ENCODE results near the gene PRPF8. TPM values are rescaled to one million over a fixed set of nuclear protein-coding genes. Genes with fewer than 3 reads are reported as not detected.

Gene PRPF8
- total and polyA plus RNA-seq, 2 of the 13 experiments (the other 11 are each of a cell fraction or from before 2014, with no cell fraction given) = 112 to 179 TPM

- TF ChIP-seq ZBTB1 (CRISPR knock-in tag; IDR thresholded peaks at IDR 0.05; ENCODE audit: borderline replicate concordance) (no peak), ZNF607 (CRISPR knock-in tag; IDR thresholded peaks at IDR 0.05; ENCODE audit: borderline replicate concordance) (no peak; the same call in 1 of the 2 replicates), ATF4 (CRISPR knock-in tag; IDR thresholded peaks at IDR 0.05) (no peak), NCOR1 (IDR thresholded peaks at IDR 0.05; ENCODE audit: borderline replicate concordance, low read length) (peak; percentile 82), RAD21 (CRISPR knock-in tag; IDR thresholded peaks at IDR 0.05) (no peak), ZNF263 (CRISPR knock-in tag; IDR thresholded peaks at IDR 0.05) (no peak), ZNF30 (CRISPR knock-in tag; IDR thresholded peaks at IDR 0.05) (no peak), POGK (CRISPR knock-in tag; conservative IDR thresholded peaks at IDR 0.05) (no peak), ZNF10 (CRISPR knock-in tag; IDR thresholded peaks at IDR 0.05; ENCODE audit: borderline replicate concordance, low read depth) (no peak), MAZ (IDR thresholded peaks at IDR 0.05; ENCODE audit: borderline replicate concordance, low read depth, low read length) (peak; percentile 35; the same call in 1 of the 2 replicates), MAZ (CRISPR knock-in tag; IDR thresholded peaks at IDR 0.05; ENCODE audit: low read depth) (no peak), ZNF564 (CRISPR knock-in tag; IDR thresholded peaks at IDR 0.05) (no peak), RAD51 (IDR thresholded peaks at IDR 0.05; ENCODE audit: borderline replicate concordance) (no peak), MAFG (CRISPR knock-in tag; IDR thresholded peaks at IDR 0.05) (peak; percentile 87), ZNF296 (CRISPR knock-in tag; conservative IDR thresholded peaks at IDR 0.05) (no peak), CEBPB (IDR thresholded peaks at IDR 0.05; ENCODE audit: borderline replicate concordance, low read depth, low read length) (0 out of 2 replicates have a peak, but pooled peaks have one; percentile 5), ZBTB10 (CRISPR knock-in tag; IDR thresholded peaks at IDR 0.05; ENCODE audit: borderline replicate concordance) (no peak), RFX1 (IDR thresholded peaks at IDR 0.05) (no peak), CBFB (CRISPR knock-in tag; IDR thresholded peaks at IDR 0.05) (0 out of 2 replicates have a peak, but pooled peaks have one; percentile 17), NR2F6 (IDR thresholded peaks at IDR 0.05) (peak; percentile 75), NR2F6 (CRISPR knock-in tag; IDR thresholded peaks at IDR 0.05) (peak; percentile 79), GZF1 (CRISPR knock-in tag; IDR thresholded peaks at IDR 0.05) (no peak), HCFC1 (IDR thresholded peaks at IDR 0.05; ENCODE audit: low read depth, low read length) (no peak), PAWR (CRISPR knock-in tag; IDR thresholded peaks at IDR 0.05; ENCODE audit: borderline replicate concordance) (no peak), MAFK (conservative IDR thresholded peaks at IDR 0.05 in 1 of 2, IDR thresholded peaks at IDR 0.05 in 1 of 2; ENCODE audit: low read length in 2 of 2) (peak; percentile 78 to 90)
These were observed 32.4 kb upstream of the PRPF8 start (continued) for GRCh38 chr17:1716912-1717695.
